Urinary bladder (tissue), 4 donors: Measurements from ENCODE around the gene PAK2. TPM values are rescaled to one million over a fixed set of nuclear protein-coding genes. Genes with fewer than 3 reads are reported as not detected.

Experiments
- DNase-seq: peaks from one replicate; pipeline ENCODE4 v3.0.0-alpha.2; 2015; ENCODE audit errors: extremely low spot score
- H3K27ac ChIP-seq: one replicate; pipeline ENCODE4 v1.5.1; 2013; ENCODE audit warnings: low read depth, mild to moderate bottlenecking, moderate library complexity
- H3K36me3 ChIP-seq: one replicate; pipeline ENCODE4 v1.6.1; 2013; ENCODE audit warnings: mild to moderate bottlenecking, moderate library complexity; ENCODE audit not compliant: insufficient read depth
- H3K4me1 ChIP-seq: one replicate; pipeline ENCODE4 v1.6.1; 2013; ENCODE audit warnings: mild to moderate bottlenecking, moderate library complexity; ENCODE audit not compliant: insufficient read depth
- H3K4me3 ChIP-seq: one replicate; pipeline ENCODE4 v1.5.1; 2013; ENCODE audit warnings: low read depth, low read length
- WGBS: extraction: QIAGEN DNeasy Blood & Tissue Kit; methylation state at CpG from one replicate; pipeline ENCODE4 v1.1.7; 2013; 5-methylcytosine and 5-hydroxymethylcytosine counted together
- polyA plus RNA-seq: library from polyadenylated mRNA; stranded (reverse); fragments of 200-250 nt; gene quantifications from one replicate; pipeline ENCODE4 v1.2.3, GENCODE V29; 2013
- total RNA-seq: library from RNA; depleted of rRNA; stranded (reverse); fragments of >200 nt; gene quantifications from one replicate; pipeline ENCODE4 v1.2.3, GENCODE V29; 2014
- donor health status: healthy with polysubstance abuse.
- donor health status: healthy.

The PAK2 gene
- total RNA-seq (43.1 TPM), polyA plus RNA-seq (27.1 TPM)

GRCh38 chr3:196739671-196740480, at the start of gene PAK2:
Gene PAK2 (plus strand): TSS chr3:196739857. CDS start chr3:196782647, 42,790 bp downstream.
- under 1% methylated on average over 86 of the region's 86 CpGs for WGBS
- peak within 1 kb of the TSS; percentile 72 for H3K4me3 ChIP-seq
- H3K27ac ChIP-seq, result peak within 1 kb of the TSS; percentile 79
- H3K4me1 ChIP-seq, result no peaks in the 10 kb centered on the region
- no peaks in the 10 kb centered on the region for H3K36me3 ChIP-seq
- peak; percentile 66 for DNase-seq

GRCh38 chr3:196689941-196690660, 49.6 kb upstream of the PAK2 start:
- WGBS, result 89% methylated on average over 17 of the region's 17 CpGs
- H3K4me1 ChIP-seq, result no peaks in the 10 kb centered on the region
- H3K27ac ChIP-seq, result no peak overlapping the region
- H3K4me3 ChIP-seq, result no peak overlapping the region
- no peak for DNase-seq
- no peaks in the 10 kb centered on the region for H3K36me3 ChIP-seq

- Histone ChIP-seq H3K4me3 (no peak overlapping the region), H3K27ac (no peak overlapping the region), H3K4me1 (no peaks in the 10 kb centered on the region), H3K36me3 (no peaks in the 10 kb centered on the region)
- DNase-seq, result no peak
- WGBS, result 75% methylated on average over 8 of the region's 8 CpGs
Measured at GRCh38 chr3:196691386-196691785, 48.3 kb upstream of the PAK2 start.

GRCh38 chr3:196694202-196694638, 45.4 kb upstream of the PAK2 start:
- Histone ChIP-seq H3K36me3 (no peaks in the 10 kb centered on the region), H3K27ac (no peak overlapping the region), H3K4me3 (no peak overlapping the region), H3K4me1 (no peaks in the 10 kb centered on the region)
- 0% methylated on average over 1 of the region's 1 CpG for WGBS
- no peak for DNase-seq

GRCh38 chr3:196694941-196695848, 44.5 kb upstream of the PAK2 start:
- no peak for DNase-seq
- 93% methylated on average over 17 of the region's 17 CpGs for WGBS
- Histone ChIP-seq H3K27ac (no peak overlapping the region), H3K4me3 (no peak overlapping the region), H3K4me1 (no peaks in the 10 kb centered on the region), H3K36me3 (no peaks in the 10 kb centered on the region)

- no peak for DNase-seq
- 81% methylated on average over 5 of the region's 5 CpGs for WGBS
- Histone ChIP-seq H3K27ac (no peak overlapping the region), H3K4me3 (no peak overlapping the region), H3K4me1 (no peaks in the 10 kb centered on the region), H3K36me3 (no peaks in the 10 kb centered on the region)
Measured at GRCh38 chr3:196695849-196696226, 43.8 kb upstream of the PAK2 start.

- Histone ChIP-seq H3K4me3 (no peak overlapping the region), H3K4me1 (no peaks in the 10 kb centered on the region), H3K36me3 (no peaks in the 10 kb centered on the region), H3K27ac (no peak overlapping the region)
- WGBS, result 86% methylated on average over 5 of the region's 5 CpGs
- DNase-seq, result no peak
Measured at GRCh38 chr3:196697270-196697669, 42.4 kb upstream of the PAK2 start.

- no peak for DNase-seq
- 81% methylated on average over 7 of the region's 7 CpGs for WGBS
- Histone ChIP-seq H3K36me3 (no peaks in the 10 kb centered on the region), H3K27ac (no peak overlapping the region), H3K4me3 (no peak overlapping the region), H3K4me1 (no peaks in the 10 kb centered on the region)
Measured at GRCh38 chr3:196699749-196700148, 39.9 kb upstream of the PAK2 start.

GRCh38 chr3:196700801-196701200, 38.9 kb upstream of the PAK2 start:
- no peak overlapping the region for H3K27ac ChIP-seq
- no peak overlapping the region for H3K4me3 ChIP-seq
- no peaks in the 10 kb centered on the region for H3K4me1 ChIP-seq
- WGBS, result 78% methylated on average over 4 of the region's 4 CpGs
- H3K36me3 ChIP-seq, result no peaks in the 10 kb centered on the region
- DNase-seq, result no peak

- Histone ChIP-seq H3K27ac (no peak overlapping the region), H3K4me1 (no peaks in the 10 kb centered on the region), H3K36me3 (no peaks in the 10 kb centered on the region), H3K4me3 (no peak overlapping the region)
- DNase-seq, result no peak
- 47% methylated on average over 5 of the region's 5 CpGs for WGBS
Measured at GRCh38 chr3:196706327-196706726, 33.3 kb upstream of the PAK2 start.

- no peaks in the 10 kb centered on the region for H3K4me1 ChIP-seq
- 97% methylated on average over 4 of the region's 4 CpGs for WGBS
- no peaks in the 10 kb centered on the region for H3K36me3 ChIP-seq
- H3K4me3 ChIP-seq, result no peak overlapping the region
- no peak overlapping the region for H3K27ac ChIP-seq
- DNase-seq, result no peak
Measured at GRCh38 chr3:196706731-196707130, 32.9 kb upstream of the PAK2 start.

- WGBS, result 80% methylated on average over 8 of the region's 8 CpGs
Measured at GRCh38 chr3:196707566-196707965, 32.1 kb upstream of the PAK2 start.

GRCh38 chr3:196708467-196708866, 31.2 kb upstream of the PAK2 start:
- no peak overlapping the region for H3K27ac ChIP-seq
- 81% methylated on average over 7 of the region's 7 CpGs for WGBS
- H3K4me1 ChIP-seq, result no peaks in the 10 kb centered on the region
- no peaks in the 10 kb centered on the region for H3K36me3 ChIP-seq
- H3K4me3 ChIP-seq, result no peak overlapping the region
- no peak for DNase-seq

More at GRCh38 chr3:196707566-196707965, 32.1 kb upstream of the PAK2 start:
- DNase-seq, result no peak
- H3K36me3 ChIP-seq, result no peaks in the 10 kb centered on the region
- no peaks in the 10 kb centered on the region for H3K4me1 ChIP-seq
- H3K4me3 ChIP-seq, result no peak overlapping the region
- no peak overlapping the region for H3K27ac ChIP-seq
